GM12878 (cell line): Measurements from ENCODE around the gene ERC2. TPM values are rescaled to one million over a fixed set of nuclear protein-coding genes. Genes with fewer than 3 reads are reported as not detected.

ENCODE experiments used
- ATAC-seq: fragments of 200-7000 bp; cut with Tn5 transposase; 3 replicates; pipeline ENCODE4 v1.9.1; 2020; ENCODE audit warnings: mild to moderate bottlenecking, moderate library complexity
- BruUV-seq: library from RNA; stranded (reverse); fragments of 400-500 nt; replicated peaks from 2 replicates; lab custom pipeline; 2021; lab: Mats Ljungman, UMichigan
- CTCF ChIA-PET: fragments of 300-600 bp; sonication (Branson Sonifier 250); formaldehyde crosslinking; extraction: SDS; loops from one replicate; lab custom pipeline; 2021; ENCODE audit warnings: inconsistent platforms; lab: Yijun Ruan, JAX
- POLR2A ChIA-PET: fragments of 350-600 bp; formaldehyde crosslinking; extraction: SDS; loops from one replicate; lab custom pipeline; 2021; ENCODE audit warnings: inconsistent platforms; lab: Charles Lee
- RAD21 ChIA-PET: fragments of 300-600 bp; sonication (Branson Sonifier 250); formaldehyde crosslinking; loops from one replicate; lab custom pipeline; 2023; ENCODE audit warnings: antibody characterized with exemption; ENCODE audit not compliant: unreplicated experiment; lab: Charles Lee
- SMC1A ChIA-PET: fragments of 300-600 bp; sonication (Branson Sonifier 250); formaldehyde crosslinking; loops from one replicate; lab custom pipeline; 2023; ENCODE audit not compliant: unreplicated experiment, uncharacterized antibody; lab: Charles Lee
- DNase-seq: peaks from one replicate; pipeline ENCODE4 v3.0.0-alpha.2; 2011; ENCODE audit warnings: low read depth, low spot score
- FAIRE-seq: peaks from 3 replicates; lab custom pipeline; 2011; peaks lifted over from hg19 to GRCh38; lab: Jason Lieb, UNC
- H2AFZ ChIP-seq: 2 replicates; pipeline ENCODE4 v1.6.0; 2011; ENCODE audit warnings: low read depth, low read length, control low read depth; ENCODE audit not compliant: control insufficient read depth
- H3K27ac ChIP-seq: 2 replicates; pipeline ENCODE4 v1.5.1; 2011; ENCODE audit warnings: control low read depth; ENCODE audit not compliant: control insufficient read depth, insufficient read depth
- H3K27me3 ChIP-seq, 2 experiments: replicated peaks in 1 of 2; 2 replicates each; pipeline versions ENCODE4 v1.6.0 to v1.6.1; 2011; ENCODE audit warnings: low read length in 1 of 2; ENCODE audit not compliant: control insufficient read depth in 2 of 2, insufficient read depth in 2 of 2
- H3K36me3 ChIP-seq, 2 experiments: 2 replicates each; pipeline ENCODE4 v1.5.1; 2011; ENCODE audit warnings: low read length in 1 of 2; ENCODE audit not compliant: control insufficient read depth in 2 of 2, insufficient read depth in 2 of 2
- H3K4me1 ChIP-seq: 2 replicates; pipeline ENCODE4 v1.6.1; 2011; ENCODE audit warnings: mild to moderate bottlenecking, low read length, moderate library complexity, mixed read lengths; ENCODE audit not compliant: control insufficient read depth, insufficient read depth
- H3K4me2 ChIP-seq: 2 replicates; pipeline ENCODE4 v1.6.0; 2011; ENCODE audit warnings: control low read depth; ENCODE audit not compliant: control insufficient read depth, insufficient read depth
- H3K4me3 ChIP-seq: fragments of 200-600 bp; sonication (generic); 2 replicates; pipeline ENCODE4 v1.5.1; 2016
- H3K79me2 ChIP-seq: 2 replicates; pipeline ENCODE4 v1.6.0; 2011; ENCODE audit warnings: low read length; ENCODE audit not compliant: control insufficient read depth, insufficient read depth
- H3K9ac ChIP-seq: 2 replicates; pipeline ENCODE4 v1.8.0; 2011; ENCODE audit warnings: low read length, control low read depth, mixed read lengths; ENCODE audit not compliant: control insufficient read depth, insufficient read depth
- H3K9me3 ChIP-seq: replicated peaks from 3 replicates; pipeline ENCODE4 v1.5.1; 2011; ENCODE audit warnings: mild to moderate bottlenecking, low read length; ENCODE audit not compliant: control insufficient read depth, insufficient read depth
- H4K20me1 ChIP-seq: 2 replicates; pipeline ENCODE4 v1.6.0; 2011; ENCODE audit not compliant: control insufficient read depth, insufficient read depth
- BCL11A ChIP-seq: IDR thresholded peaks from 2 replicates; pipeline ENCODE4 v1.6.1; 2011; ENCODE audit warnings: low read depth, low read length
- EED ChIP-seq: sonication (generic); IDR thresholded peaks from 2 replicates; pipeline ENCODE4 v1.6.1; 2016; ENCODE audit warnings: antibody characterized with exemption, low read depth
- MTA3 ChIP-seq: IDR thresholded peaks from 2 replicates; pipeline ENCODE4 v1.6.1; 2012; ENCODE audit warnings: low read length, inconsistent platforms, borderline replicate concordance
- MYB ChIP-seq: fragments of 150-350 bp; IDR thresholded peaks from 2 replicates; pipeline ENCODE4 v1.6.1; 2014; ENCODE audit warnings: mild to moderate bottlenecking, low read depth, low read length, borderline replicate concordance
- REST ChIP-seq: IDR thresholded peaks from 2 replicates; pipeline ENCODE4 v1.6.1; 2012; ENCODE audit warnings: mild to moderate bottlenecking, low read depth, low read length
- WGBS: methylation state at CpG from one replicate; pipeline ENCODE4 v1.1.6; 2016; ENCODE audit warnings: low lambda C conversion rate; ENCODE audit not compliant: insufficient replicate concordance, insufficient coverage; ENCODE audit errors: missing lambda C conversion rate; 5-methylcytosine and 5-hydroxymethylcytosine counted together
- in situ Hi-C: fragments of 300-500 bp; cut with MboI; formaldehyde crosslinking; loops from 9 replicates; pipeline ENCODE4 v1.14.3; 2018; ENCODE audit warnings: mixed read lengths
- intact Hi-C: fragments of 100-400 bp; cut with micrococcal nuclease; formaldehyde crosslinking; loops from one replicate; pipeline ENCODE4 v1.14.2; 2022; ENCODE audit not compliant: unreplicated experiment
- polyA plus RNA-seq, 11 experiments: library from polyadenylated mRNA; depleted of rRNA in 4 of 11; unstranded in 6 of 11; stranded (reverse) in 5 of 11; fragments of >200 nt; fragmentation: Nextera tagmentation in 4 of 11; fragmentation: Illumina TruSeq in 1 of 11; extraction: Ambion mirVana in 4 of 11; extraction: Trizol in 1 of 11; gene quantifications; 1 replicate in 1 of 11; 2 replicates in 10 of 11; pipeline versions ENCODE4 v1.2.1 to v1.2.3, GENCODE V29; 2011 to 2016; ENCODE audit warnings: inconsistent platforms in 2 of 11, missing spikeins in 2 of 11, low read depth in 1 of 11
- total RNA-seq, 4 experiments: library from RNA; depleted of rRNA in 3 of 4; stranded (reverse); fragments of >200 nt in 3 of 4; fragmentation: Illumina TruSeq in 1 of 4; extraction: Trizol in 1 of 4; gene quantifications; 2 replicates each; pipeline versions ENCODE4 v1.2.1 to v1.2.3, GENCODE V29; 2013 to 2021

Gene ERC2
- total and polyA plus RNA-seq, 10 of the 15 experiments (the other 5 are each of a cell fraction or from before 2014, with no cell fraction given) = 0.06 to 1.4 (median 0.12) TPM; not detected in 3

DNA sequence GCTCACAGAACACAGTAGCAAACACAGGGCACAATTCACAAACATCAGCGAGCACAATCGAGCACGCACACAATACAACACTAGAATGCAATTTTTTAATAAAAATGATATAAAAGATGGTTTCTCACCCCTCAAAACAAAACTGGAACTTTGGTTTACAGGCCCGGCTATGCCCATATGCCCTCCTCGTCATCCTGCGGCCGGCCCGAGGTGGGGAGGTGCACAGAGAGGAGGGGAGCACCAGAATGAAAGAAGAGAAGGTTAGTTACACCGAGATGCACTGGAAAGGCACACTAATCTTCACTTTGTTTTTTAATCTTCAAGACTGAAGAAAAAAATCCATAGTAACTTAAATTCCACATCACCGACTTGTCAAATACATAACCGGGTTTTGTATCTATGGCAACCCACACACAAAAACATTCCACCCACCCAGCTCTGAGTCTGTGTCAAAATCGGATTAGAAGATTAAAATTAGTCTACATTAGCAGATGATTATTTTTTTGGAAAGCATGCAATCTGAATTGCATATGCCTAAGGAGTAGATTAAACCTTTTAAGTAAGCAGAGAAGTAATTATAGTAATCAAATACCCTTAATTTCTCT, 784.5 kb downstream of the ERC2 start:
- ChIA-PET POLR2A (no interaction called here), CTCF (no interaction called here), RAD21 (no interaction called here), SMC1A (no interaction called here)
- no peak overlapping the region for H3K4me2 ChIP-seq
- H2AFZ ChIP-seq = no peak overlapping the region
- ATAC-seq (no peak), FAIRE-seq (no peak), DNase-seq (no peak)
- TF ChIP-seq MTA3 = no peak
- TF ChIP-seq MYB = no peak
- TF ChIP-seq REST = no peak
- TF ChIP-seq BCL11A = no peak
- no peak for TF ChIP-seq EED
- intact Hi-C loops = no loop called here
- no peaks in the 10 kb centered on the region for H4K20me1 ChIP-seq
- no peaks in the 10 kb centered on the region for H3K79me2 ChIP-seq
- H3K36me3 ChIP-seq = no peaks in the 10 kb centered on the region
- H3K27me3 ChIP-seq = no peaks in the 10 kb centered on the region
- in situ Hi-C loops = no loop called here
- H3K9me3 ChIP-seq = no peaks in the 10 kb centered on the region
- no TSS peak for BruUV-seq
- no peak overlapping the region for H3K4me3 ChIP-seq
- H3K4me1 ChIP-seq = peaks cover 42% of the 10 kb centered on the region
- H3K27ac ChIP-seq = no peak overlapping the region
- no peak overlapping the region for H3K9ac ChIP-seq
- WGBS = 80% methylated on average over 12 of the region's 12 CpGs
